SU-DHL-6 (cell line): Measurements from ENCODE around the gene MFSD6.

ENCODE experiments used
- EZH2phosphoT487 ChIP-seq: fragments of 200-600 bp; sonication (generic), shearing (Covaris generic); conservative IDR thresholded peaks from 2 replicates; pipeline ENCODE4 v1.6.1; 2018; ENCODE audit warnings: mild to moderate bottlenecking, antibody characterized with exemption, low read length, moderate library complexity, mixed read lengths
- TF ChIP-seq, protein P1 (sequence below): fragments of 200-600 bp; sonication (generic); IDR thresholded peaks from one replicate; pipeline ENCODE4 v1.5.1; 2017; ENCODE audit warnings: antibody characterized with exemption, mild to moderate bottlenecking, low read length, moderate library complexity; ENCODE audit not compliant: insufficient read depth, poor library complexity, severe bottlenecking

DNA sequence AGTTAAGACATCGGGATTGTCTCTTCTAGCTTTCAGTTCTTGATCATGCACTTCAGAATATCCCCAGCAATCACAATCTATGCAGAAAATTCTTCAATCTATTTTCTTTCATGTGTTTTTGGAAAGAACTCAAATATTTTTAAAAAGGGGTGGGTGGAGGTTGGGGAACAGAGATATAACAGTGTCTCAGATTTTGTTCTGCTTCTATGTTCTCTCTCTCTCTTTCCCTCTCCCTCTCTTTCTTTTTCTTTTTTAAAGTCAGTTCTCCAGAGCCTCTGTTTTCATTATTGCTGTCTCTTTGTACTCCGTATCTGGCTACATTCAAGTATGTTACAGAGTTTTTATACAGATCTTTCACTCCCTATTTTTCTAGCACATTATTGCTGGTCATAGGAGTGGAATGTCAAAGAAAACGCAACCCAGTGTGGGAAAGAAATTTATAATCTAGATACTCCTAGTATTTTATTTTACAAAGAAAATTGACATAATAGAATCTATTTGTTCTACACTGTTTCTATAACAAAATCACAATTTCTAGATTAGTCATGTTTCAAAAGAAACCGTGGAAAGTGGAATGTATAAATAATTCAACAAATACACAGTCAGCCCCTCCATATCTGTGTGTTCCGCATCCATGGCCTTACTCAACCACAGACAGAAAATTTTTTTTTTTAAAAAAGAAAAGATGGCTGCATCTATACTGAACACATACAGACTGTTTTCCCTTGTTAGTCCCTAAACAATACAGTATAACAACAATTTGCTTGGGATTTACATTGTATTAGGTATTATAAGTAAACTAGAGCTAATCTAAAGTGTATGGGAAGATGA is 137.6 kb downstream of the MFSD6 start:
- TF ChIP-seq, protein P1, sequence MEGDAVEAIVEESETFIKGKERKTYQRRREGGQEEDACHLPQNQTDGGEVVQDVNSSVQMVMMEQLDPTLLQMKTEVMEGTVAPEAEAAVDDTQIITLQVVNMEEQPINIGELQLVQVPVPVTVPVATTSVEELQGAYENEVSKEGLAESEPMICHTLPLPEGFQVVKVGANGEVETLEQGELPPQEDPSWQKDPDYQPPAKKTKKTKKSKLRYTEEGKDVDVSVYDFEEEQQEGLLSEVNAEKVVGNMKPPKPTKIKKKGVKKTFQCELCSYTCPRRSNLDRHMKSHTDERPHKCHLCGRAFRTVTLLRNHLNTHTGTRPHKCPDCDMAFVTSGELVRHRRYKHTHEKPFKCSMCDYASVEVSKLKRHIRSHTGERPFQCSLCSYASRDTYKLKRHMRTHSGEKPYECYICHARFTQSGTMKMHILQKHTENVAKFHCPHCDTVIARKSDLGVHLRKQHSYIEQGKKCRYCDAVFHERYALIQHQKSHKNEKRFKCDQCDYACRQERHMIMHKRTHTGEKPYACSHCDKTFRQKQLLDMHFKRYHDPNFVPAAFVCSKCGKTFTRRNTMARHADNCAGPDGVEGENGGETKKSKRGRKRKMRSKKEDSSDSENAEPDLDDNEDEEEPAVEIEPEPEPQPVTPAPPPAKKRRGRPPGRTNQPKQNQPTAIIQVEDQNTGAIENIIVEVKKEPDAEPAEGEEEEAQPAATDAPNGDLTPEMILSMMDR: no peak
- no peak for TF ChIP-seq EZH2phosphoT487
